Gastrocnemius medialis (tissue), 4 donors: Measurements from ENCODE around the gene GUK1. TPM values are rescaled to one million over a fixed set of nuclear protein-coding genes. Genes with fewer than 3 reads are reported as not detected.

Experiments
- ATAC-seq, 2 donors: fragments of 150-250 bp; one replicate each; pipeline ENCODE4 v1.9.1; 2016
- DNase-seq, 2 donors: peaks; one replicate each; pipeline ENCODE4 v3.0.0-alpha.2; 2019
- H3K27ac ChIP-seq, 4 donors: fragments of 200-600 bp; sonication (generic); 1 replicate in 1 of 4; 2 replicates in 3 of 4; pipeline ENCODE4 v1.5.1; 2016 to 2018; ENCODE audit warnings: mild to moderate bottlenecking in 2 of 4, moderate library complexity in 1 of 4
- H3K27me3 ChIP-seq, 3 donors: fragments of 200-600 bp; sonication (generic) in 2 of 3; 1 replicate in 1 of 3; 2 replicates in 2 of 3; pipeline versions ENCODE4 v1.5.1 to v1.6.0; 2016 to 2019; ENCODE audit warnings: mild to moderate bottlenecking in 1 of 3, moderate library complexity in 1 of 3
- H3K36me3 ChIP-seq, 2 donors: fragments of 200-600 bp; sonication (generic) in 1 of 2; one replicate each; pipeline ENCODE4 v1.5.1; 2017 to 2018
- H3K4me1 ChIP-seq, 2 donors: fragments of 200-600 bp; sonication (generic) in 1 of 2; one replicate each; pipeline ENCODE4 v1.5.1; 2016 to 2017; ENCODE audit warnings: mild to moderate bottlenecking in 2 of 2
- H3K4me3 ChIP-seq, 4 donors: fragments of 200-600 bp; sonication (generic) in 3 of 4; 1 replicate in 1 of 4; 2 replicates in 3 of 4; pipeline ENCODE4 v1.5.1; 2016 to 2019; ENCODE audit warnings: mild to moderate bottlenecking in 2 of 4
- H3K9me3 ChIP-seq, 3 donors: fragments of 200-600 bp; sonication (generic) in 2 of 3; 1 replicate in 1 of 3; 2 replicates in 2 of 3; pipeline ENCODE4 v1.5.1; 2016 to 2019
- POLR2A ChIP-seq, 2 donors: fragments of 450-650 bp; IDR thresholded peaks; one replicate each; pipeline ENCODE4 v1.6.1; 2017; ENCODE audit warnings: antibody characterized with exemption in 2 of 2, mild to moderate bottlenecking in 2 of 2, moderate library complexity in 2 of 2
- in situ Hi-C, 4 donors: fragments of 200-750 bp; cut with MboI; loops; one replicate each; pipeline versions ENCODE4 v1.15.0 to v1.8.0; 2017; ENCODE audit warnings: low sequenced_read_pairs in 4 of 4
- intact Hi-C: fragments of 100-400 bp; cut with DNase I; formaldehyde crosslinking; loops from one replicate; pipeline ENCODE4 v1.15.1; 2023; ENCODE audit warnings: low total_unique reads
- total RNA-seq, 4 donors: library from RNA; depleted of rRNA; stranded (reverse); fragments of >200 nt; gene quantifications; one replicate each; pipeline versions ENCODE4 v1.1.0 to v1.2.3, GENCODE V29; 2016
- TF ChIP-seq, protein P1 (sequence below), 5 experiments: fragments of 450-650 bp in 3 of 5; fragments of 200-600 bp in 2 of 5; sonication (generic) in 2 of 5; IDR thresholded peaks in 4 of 5; conservative IDR thresholded peaks in 1 of 5; 1 replicate in 4 of 5; 2 replicates in 1 of 5; pipeline ENCODE4 v1.5.1; 2016 to 2019; ENCODE audit warnings: antibody characterized with exemption in 5 of 5, mild to moderate bottlenecking in 3 of 5, moderate library complexity in 3 of 5

The GUK1 gene
- total RNA-seq, 4 donors from 2014 or later: 161 to 230 (median 183) TPM

DNA sequence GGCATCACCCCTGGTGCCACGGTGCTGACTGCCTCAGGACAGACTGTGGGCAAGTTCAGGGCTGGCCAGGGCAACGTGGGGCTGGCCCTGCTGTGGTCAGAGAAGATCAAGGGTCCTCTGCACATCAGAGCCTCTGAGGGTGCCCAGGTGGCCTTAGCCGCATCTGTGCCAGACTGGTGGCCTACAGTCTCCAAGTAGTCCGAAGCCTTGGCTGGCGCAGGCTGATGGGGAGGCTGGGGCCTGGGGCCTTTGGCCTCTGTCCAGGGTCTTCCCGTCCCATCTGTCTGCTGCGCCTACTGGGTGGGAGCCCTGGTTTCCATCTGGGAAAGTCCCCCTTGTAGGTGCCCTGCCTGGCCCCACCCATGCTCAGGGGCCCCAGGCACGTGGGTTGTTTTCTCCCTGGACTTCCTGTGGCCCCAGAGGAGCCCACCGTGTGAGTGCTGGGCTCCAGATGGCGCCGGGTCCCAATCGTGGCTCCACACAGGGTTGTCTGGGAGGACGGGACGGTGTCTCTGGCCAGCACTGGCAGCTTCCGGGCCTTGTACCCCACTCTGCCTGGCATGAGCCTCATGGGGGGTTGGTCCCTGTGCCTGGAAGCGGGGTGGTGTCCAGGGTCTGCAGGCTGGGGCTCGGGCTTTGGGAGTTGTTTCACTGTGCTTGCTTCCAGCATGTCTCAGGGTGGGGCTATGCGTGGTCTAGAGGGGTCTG, 35.4 kb downstream of the GUK1 start:
- intact Hi-C loops: no loop called here
- no peak for ATAC-seq

DNA sequence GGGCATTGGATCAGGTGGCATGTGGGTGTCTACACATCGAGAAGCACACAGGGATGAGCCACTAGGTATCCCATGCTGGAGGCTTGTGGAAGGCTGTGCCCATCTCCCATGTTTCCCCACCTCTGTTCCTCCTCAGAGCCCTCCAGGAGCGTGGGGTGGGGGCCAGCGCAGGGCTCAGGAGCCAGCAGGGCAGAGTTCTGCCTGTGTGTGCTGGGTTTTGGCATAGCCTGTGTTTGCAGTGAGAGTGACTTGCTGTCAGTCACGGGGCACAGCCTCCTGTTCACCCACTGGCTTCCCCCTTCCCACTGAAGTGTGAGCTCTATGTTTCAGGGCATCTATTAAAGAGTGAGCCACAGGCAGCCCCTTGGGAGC, 35.9 kb downstream of the GUK1 start:
- in situ Hi-C loops (no loop called here), intact Hi-C loops (no loop called here)
- no peak for ATAC-seq

More for the DNA sequence above, 35.4 kb downstream of the GUK1 start:
- Histone ChIP-seq H3K4me3 (no peak overlapping the region), H3K9me3 (no peaks in the 10 kb centered on the region), H3K27me3 (no peaks in the 10 kb centered on the region), H3K36me3 (peaks cover 0 to 10% of the 10 kb centered on the region in 2 donors), H3K4me1 (no peaks in the 10 kb centered on the region), H3K27ac (no peak overlapping the region)
- no peak for DNase-seq
- TF ChIP-seq, protein P1, sequence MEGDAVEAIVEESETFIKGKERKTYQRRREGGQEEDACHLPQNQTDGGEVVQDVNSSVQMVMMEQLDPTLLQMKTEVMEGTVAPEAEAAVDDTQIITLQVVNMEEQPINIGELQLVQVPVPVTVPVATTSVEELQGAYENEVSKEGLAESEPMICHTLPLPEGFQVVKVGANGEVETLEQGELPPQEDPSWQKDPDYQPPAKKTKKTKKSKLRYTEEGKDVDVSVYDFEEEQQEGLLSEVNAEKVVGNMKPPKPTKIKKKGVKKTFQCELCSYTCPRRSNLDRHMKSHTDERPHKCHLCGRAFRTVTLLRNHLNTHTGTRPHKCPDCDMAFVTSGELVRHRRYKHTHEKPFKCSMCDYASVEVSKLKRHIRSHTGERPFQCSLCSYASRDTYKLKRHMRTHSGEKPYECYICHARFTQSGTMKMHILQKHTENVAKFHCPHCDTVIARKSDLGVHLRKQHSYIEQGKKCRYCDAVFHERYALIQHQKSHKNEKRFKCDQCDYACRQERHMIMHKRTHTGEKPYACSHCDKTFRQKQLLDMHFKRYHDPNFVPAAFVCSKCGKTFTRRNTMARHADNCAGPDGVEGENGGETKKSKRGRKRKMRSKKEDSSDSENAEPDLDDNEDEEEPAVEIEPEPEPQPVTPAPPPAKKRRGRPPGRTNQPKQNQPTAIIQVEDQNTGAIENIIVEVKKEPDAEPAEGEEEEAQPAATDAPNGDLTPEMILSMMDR (IDR thresholded peaks at IDR 0.05 in 4 of 5, conservative IDR thresholded peaks at IDR 0.05 in 1 of 5): no peak
- TF ChIP-seq POLR2A (IDR thresholded peaks at IDR 0.05): no peak
- in situ Hi-C loops: no loop called here

DNA sequence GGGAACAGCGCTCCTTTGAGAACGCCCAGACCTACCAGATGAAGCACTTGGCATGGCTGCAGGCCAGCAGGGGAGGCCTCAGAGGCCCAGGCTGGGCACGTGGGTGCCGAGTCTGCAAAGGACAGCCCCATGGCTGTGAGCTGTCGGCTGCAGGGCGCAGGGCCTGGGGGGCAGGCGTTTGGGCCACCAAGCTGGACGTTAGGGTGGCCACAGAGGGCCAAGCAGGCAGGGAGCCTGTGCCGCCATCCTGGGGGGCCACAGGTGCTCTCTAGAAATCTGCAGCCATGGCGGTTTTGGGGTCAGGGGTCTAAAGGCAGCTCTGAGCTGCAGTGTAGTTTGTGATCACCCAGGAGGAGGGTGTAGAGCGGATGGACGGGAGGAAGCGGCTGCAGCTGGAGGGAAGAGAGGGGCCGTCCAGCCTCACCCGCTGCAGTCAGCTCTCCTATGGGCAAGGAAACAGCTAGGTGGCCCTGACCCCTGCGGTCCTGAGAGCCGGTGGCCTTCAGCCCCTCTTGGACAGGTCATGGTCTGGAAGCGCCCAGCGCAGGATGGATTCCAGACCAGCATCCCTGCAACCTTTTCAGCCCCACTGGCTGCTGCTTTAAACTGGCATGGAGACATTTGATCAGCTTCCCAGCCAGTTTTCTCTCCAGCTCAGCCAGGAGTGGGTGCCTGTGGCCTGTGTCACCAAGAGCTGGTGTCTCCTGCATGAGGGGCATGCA, 36.5 kb downstream of the GUK1 start:
- TF ChIP-seq, protein P1 (IDR thresholded peaks at IDR 0.05 in 4 of 5, conservative IDR thresholded peaks at IDR 0.05 in 1 of 5): no peak
- no peak for TF ChIP-seq POLR2A (IDR thresholded peaks at IDR 0.05)
- DNase-seq (no peak), ATAC-seq (no peak)
- Histone ChIP-seq H3K36me3 (peaks cover 0 to 10% of the 10 kb centered on the region in 2 donors), H3K27ac (no peak overlapping the region), H3K27me3 (no peaks in the 10 kb centered on the region), H3K4me3 (no peak overlapping the region), H3K4me1 (peaks cover 8 to 9% of the 10 kb centered on the region in 2 donors), H3K9me3 (no peaks in the 10 kb centered on the region)
- in situ Hi-C loops: no loop called here
- intact Hi-C loops: no loop called here

More for the DNA sequence above, 35.9 kb downstream of the GUK1 start:
- H3K4me1 ChIP-seq: peaks cover 2 to 3% of the 10 kb centered on the region in 2 donors
- no peak for DNase-seq
- no peak overlapping the region for H3K27ac ChIP-seq
- no peaks in the 10 kb centered on the region for H3K27me3 ChIP-seq
- H3K36me3 ChIP-seq: peaks cover 0 to 10% of the 10 kb centered on the region in 2 donors
- no peaks in the 10 kb centered on the region for H3K9me3 ChIP-seq
- no peak for TF ChIP-seq POLR2A (IDR thresholded peaks at IDR 0.05)
- TF ChIP-seq, protein P1 (IDR thresholded peaks at IDR 0.05 in 4 of 5, conservative IDR thresholded peaks at IDR 0.05 in 1 of 5): no peak
- H3K4me3 ChIP-seq: no peak overlapping the region

DNA sequence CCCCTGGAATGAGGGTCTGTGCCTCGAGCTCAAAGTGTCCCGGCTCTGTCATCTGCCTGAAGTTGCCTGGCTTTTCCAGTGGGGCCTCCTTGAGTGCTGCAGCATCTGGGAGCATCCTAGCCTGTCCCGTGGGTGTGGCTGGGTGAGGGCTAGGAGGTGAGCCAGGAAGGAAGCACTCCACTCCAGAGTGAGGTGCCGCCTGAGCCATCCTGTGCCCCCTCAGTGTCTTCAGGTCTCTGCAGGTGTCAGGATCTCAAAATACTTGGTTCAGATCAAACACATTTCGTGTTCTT, 37.0 kb downstream of the GUK1 start:
- no peaks in the 10 kb centered on the region for H3K27me3 ChIP-seq
- peaks cover 0 to 10% of the 10 kb centered on the region in 2 donors for H3K36me3 ChIP-seq
- peaks cover 13% of the 10 kb centered on the region in 2 donors for H3K4me1 ChIP-seq
- H3K9me3 ChIP-seq: no peaks in the 10 kb centered on the region
- DNase-seq (no peak), ATAC-seq (no peak)
- intact Hi-C loops: no loop called here
- H3K27ac ChIP-seq: no peak overlapping the region
- TF ChIP-seq, protein P1 (IDR thresholded peaks at IDR 0.05 in 4 of 5, conservative IDR thresholded peaks at IDR 0.05 in 1 of 5): no peak
- no peak for TF ChIP-seq POLR2A (IDR thresholded peaks at IDR 0.05)
- no peak overlapping the region for H3K4me3 ChIP-seq
- in situ Hi-C loops: no loop called here
